ENCODE measurements around the gene CYP2F1.
"Not testable (repeated sequence)": the region's sequence is repeated elsewhere in the genome, so short reads cannot be mapped to it uniquely, and the experiment has no call there.

CYP2F1 gene

GRCh38 chr19:41127801-41128300, 13.6 kb downstream of the CYP2F1 start:
- DNase-seq, result peak; percentile 92

- no peak for DNase-seq
Measured at GRCh38 chr19:41128692-41129091, 14.5 kb downstream of the CYP2F1 start.

GRCh38 chr19:41131186-41131585, 17.0 kb downstream of the CYP2F1 start:
- DNase-seq, result no peak

- DNase-seq, result no peak
Measured at GRCh38 chr19:41133260-41133659, 19.0 kb downstream of the CYP2F1 start.

- DNase-seq, result no peak
Measured at GRCh38 chr19:41134616-41135015, 20.4 kb downstream of the CYP2F1 start.

- peak; percentile 31 for DNase-seq
Measured at GRCh38 chr19:41135390-41136384, 21.5 kb downstream of the CYP2F1 start.

- no peak for DNase-seq
Measured at GRCh38 chr19:41136636-41137455, 22.6 kb downstream of the CYP2F1 start.

GRCh38 chr19:41144403-41144802, 30.2 kb downstream of the CYP2F1 start:
- DNase-seq, result peak; percentile 87

GRCh38 chr19:41149831-41150230, 35.6 kb downstream of the CYP2F1 start:
- DNase-seq, result no peak

GRCh38 chr19:41150986-41151385, 36.8 kb downstream of the CYP2F1 start:
- DNase-seq, result not testable (repeated sequence)

GRCh38 chr19:41154060-41154459, 39.8 kb downstream of the CYP2F1 start:
- DNase-seq, result no peak

GRCh38 chr19:41156207-41156606, 42.0 kb downstream of the CYP2F1 start:
- DNase-seq, result no peak

GRCh38 chr19:41159881-41160280, 45.6 kb downstream of the CYP2F1 start:
- DNase-seq, result no peak

GRCh38 chr19:41161903-41162302, 47.7 kb downstream of the CYP2F1 start:
- no peak for DNase-seq

- no peak for DNase-seq
Measured at GRCh38 chr19:41166944-41167804, 52.9 kb downstream of the CYP2F1 start.

- no peak for DNase-seq
Measured at GRCh38 chr19:41172297-41173164, 58.3 kb downstream of the CYP2F1 start.

- DNase-seq, result no peak
Measured at GRCh38 chr19:41174297-41174928, 60.2 kb downstream of the CYP2F1 start.

GRCh38 chr19:41175801-41176777, 61.9 kb downstream of the CYP2F1 start:
- DNase-seq, result peak; percentile 49

Data from activated naive CD4-positive, alpha-beta T cell treated with anti-CD3 and anti-CD28 coated beads, Interleukin-2, amount 50 U/mL, for 16 hours (primary cell).